Measurements from ENCODE around the gene HOXA2.

DNA sequence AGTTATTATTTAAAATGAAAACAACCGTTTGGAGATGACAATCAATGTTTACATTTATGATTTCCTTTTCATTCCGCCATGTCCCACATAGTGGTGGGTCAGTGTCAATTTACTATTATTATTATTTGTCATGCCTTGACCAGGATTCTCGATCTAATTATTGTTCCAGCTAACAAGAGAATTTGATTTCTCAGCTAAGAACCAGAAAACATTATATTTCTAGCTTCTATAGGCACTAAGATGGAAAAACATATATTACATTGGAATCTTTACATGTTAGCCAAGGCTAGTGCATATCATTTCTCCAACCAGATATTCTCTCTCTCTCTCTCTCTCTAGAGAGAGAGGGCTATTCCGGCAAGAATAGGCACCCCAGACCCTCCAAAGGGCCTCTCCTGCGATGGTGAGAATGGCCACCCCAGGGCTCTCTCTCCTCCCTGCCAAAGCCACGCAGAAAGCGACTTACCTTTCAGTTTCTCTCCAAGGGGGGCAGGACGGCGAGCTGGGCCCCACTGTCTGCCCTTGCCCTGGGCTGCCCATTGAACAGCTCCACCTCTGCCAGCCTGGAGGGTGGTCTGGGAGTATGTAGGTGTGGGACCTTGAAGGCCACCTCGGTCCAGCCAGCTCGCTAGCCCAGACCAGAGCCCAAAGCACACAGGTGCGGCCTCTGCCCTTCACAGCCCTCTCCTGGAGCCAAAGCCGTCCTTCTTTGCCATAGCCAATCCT, 47.5 kb upstream of the HOXA2 start:
- TF ChIP-seq, protein P1, sequence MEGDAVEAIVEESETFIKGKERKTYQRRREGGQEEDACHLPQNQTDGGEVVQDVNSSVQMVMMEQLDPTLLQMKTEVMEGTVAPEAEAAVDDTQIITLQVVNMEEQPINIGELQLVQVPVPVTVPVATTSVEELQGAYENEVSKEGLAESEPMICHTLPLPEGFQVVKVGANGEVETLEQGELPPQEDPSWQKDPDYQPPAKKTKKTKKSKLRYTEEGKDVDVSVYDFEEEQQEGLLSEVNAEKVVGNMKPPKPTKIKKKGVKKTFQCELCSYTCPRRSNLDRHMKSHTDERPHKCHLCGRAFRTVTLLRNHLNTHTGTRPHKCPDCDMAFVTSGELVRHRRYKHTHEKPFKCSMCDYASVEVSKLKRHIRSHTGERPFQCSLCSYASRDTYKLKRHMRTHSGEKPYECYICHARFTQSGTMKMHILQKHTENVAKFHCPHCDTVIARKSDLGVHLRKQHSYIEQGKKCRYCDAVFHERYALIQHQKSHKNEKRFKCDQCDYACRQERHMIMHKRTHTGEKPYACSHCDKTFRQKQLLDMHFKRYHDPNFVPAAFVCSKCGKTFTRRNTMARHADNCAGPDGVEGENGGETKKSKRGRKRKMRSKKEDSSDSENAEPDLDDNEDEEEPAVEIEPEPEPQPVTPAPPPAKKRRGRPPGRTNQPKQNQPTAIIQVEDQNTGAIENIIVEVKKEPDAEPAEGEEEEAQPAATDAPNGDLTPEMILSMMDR (IDR thresholded peaks at IDR 0.05) = no peak
- TF ChIP-seq POLR2A (IDR thresholded peaks at IDR 0.05) (no peak), POLR2AphosphoS5 (IDR thresholded peaks at IDR 0.05; ENCODE audit: insufficient read depth in 1 of 2, low read depth in 1 of 2) (no peak)
